ENCODE results near the gene MOG.
"Not testable (repeated sequence)": the region's sequence is repeated elsewhere in the genome, so short reads cannot be mapped to it uniquely, and the experiment has no call there.

The MOG gene

GRCh38 chr6:29641430-29642148 is 15.3 kb upstream of the MOG start:
- peak; percentile 40 for DNase-seq

- peak; percentile 82 for DNase-seq
These were observed 8.8 kb upstream of the MOG start for GRCh38 chr6:29647927-29648642.

- peak; percentile 99 for DNase-seq
These were observed 6.9 kb upstream of the MOG start for GRCh38 chr6:29649701-29650673.

- peak; percentile 74 for DNase-seq
These were observed 5.3 kb upstream of the MOG start for GRCh38 chr6:29651413-29652197.

- no peak for DNase-seq
These were observed 4.7 kb upstream of the MOG start for GRCh38 chr6:29652198-29652584.

- DNase-seq: peak; percentile 90
These were observed 3.3 kb upstream of the MOG start for GRCh38 chr6:29653452-29654038.

- DNase-seq: no peak
These were observed 1.2 kb upstream of the MOG start for GRCh38 chr6:29655658-29656057.

- no peak for DNase-seq
These were observed 735 bp upstream of the MOG start for GRCh38 chr6:29656157-29656556.

- no peak for DNase-seq
These were observed 4.2 kb downstream of the MOG start for GRCh38 chr6:29661071-29661470.

- not testable (repeated sequence) for DNase-seq
These were observed 4.7 kb downstream of the MOG start for GRCh38 chr6:29661502-29662141.

GRCh38 chr6:29663300-29664042 is 6.6 kb downstream of the MOG start:
- DNase-seq: peak; percentile 62

- DNase-seq: no peak
These were observed 9.3 kb downstream of the MOG start for GRCh38 chr6:29665942-29666825.

- no peak for DNase-seq
These were observed 9.9 kb downstream of the MOG start for GRCh38 chr6:29666826-29667130.

GRCh38 chr6:29667158-29667557 is 10.3 kb downstream of the MOG start:
- DNase-seq: no peak

GRCh38 chr6:29671026-29671425 is 14.1 kb downstream of the MOG start:
- DNase-seq: no peak

- DNase-seq: not testable (repeated sequence)
These were observed 15.2 kb downstream of the MOG start for GRCh38 chr6:29672116-29672515.

GRCh38 chr6:29673161-29673560 is 16.3 kb downstream of the MOG start:
- DNase-seq: no peak

- no peak for DNase-seq
These were observed 17.1 kb downstream of the MOG start for GRCh38 chr6:29674008-29674407.

GRCh38 chr6:29675561-29675960 is 18.7 kb downstream of the MOG start:
- peak; percentile 93 for DNase-seq

Measured in DMS53 (cell line).